ENCODE results near the gene TNNT2. TPM values are rescaled to one million over a fixed set of nuclear protein-coding genes. Genes with fewer than 3 reads are reported as not detected.

The TNNT2 gene
- total and polyA plus RNA-seq, 2 of the 4 experiments (the other 2 are of a cell fraction) = 0.18 to 1.2 TPM

GRCh38 chr1:201331166-201331565 lies 46.3 kb downstream of the TNNT2 start:
- Histone ChIP-seq H3K4ac (ENCODE audit: low read depth, low read length) (no peak overlapping the region), H3K79me1 (ENCODE audit: low read depth in 1 of 2, low read length in 2 of 2) (no peaks in the 10 kb centered on the region), H2BK20ac (ENCODE audit: low read depth, low read length) (no peak overlapping the region), H2BK15ac (ENCODE audit: low read depth, low read length) (no peak overlapping the region), H2AK9ac (replicated peaks; ENCODE audit: low read depth, low read length, poor library complexity) (no peak overlapping the region), H3K27ac (ENCODE audit: insufficient read depth, low read length) (no peak overlapping the region), H3K9me3 (ENCODE audit: control insufficient read depth, insufficient read depth, low read length) (peaks cover 2% of the 10 kb centered on the region; the same call in 1 of the 2 replicates), H4K5ac (ENCODE audit: low read depth, low read length) (no peak overlapping the region), H4K91ac (ENCODE audit: insufficient read depth, low read depth, low read length) (no peak overlapping the region), H2BK5ac (ENCODE audit: low read depth, low read length, poor library complexity, severe bottlenecking) (no peak overlapping the region), H2AK5ac (ENCODE audit: low read depth, low read length) (no peak overlapping the region), H3K4me1 (ENCODE audit: control insufficient read depth, insufficient read depth, low read length) (peaks cover 4% of the 10 kb centered on the region), H2BK120ac (ENCODE audit: low read depth, low read length) (no peak overlapping the region), H3K9ac (ENCODE audit: low read depth, low read length) (no peak overlapping the region), H2AFZ (replicated peaks; ENCODE audit: low read length, poor library complexity) (no peak overlapping the region), H4K20me1 (ENCODE audit: insufficient read depth, low read length) (no peaks in the 10 kb centered on the region), H3K27me3 (ENCODE audit: control insufficient read depth, insufficient read depth, low read length) (peaks cover 62% of the 10 kb centered on the region), H3K56ac (ENCODE audit: extremely low read depth, insufficient read depth, low read length) (no peak overlapping the region), H3K23ac (ENCODE audit: low read depth, low read length) (no peak overlapping the region), H3K4me2 (ENCODE audit: low read depth, low read length) (no peak overlapping the region), H3K18ac (ENCODE audit: low read depth, low read length) (no peak overlapping the region), H3K36me3 (ENCODE audit: control insufficient read depth, insufficient read depth, low read length) (no peaks in the 10 kb centered on the region), H3K4me3 (ENCODE audit: insufficient read depth, low read depth, low read length) (no peak overlapping the region), H3K14ac (replicated peaks; ENCODE audit: low read depth, low read length) (no peak overlapping the region), H4K8ac (ENCODE audit: low read depth in 2 of 2, low read length in 2 of 2) (no peak overlapping the region), H3K9me1 (ENCODE audit: insufficient read depth, low read length) (no peaks in the 10 kb centered on the region)
- ChIA-PET POLR2A (ENCODE audit: unreplicated experiment) (no interaction called here), CTCF (interaction anchor here (1.1 kb wide), 1 partner anchor 16 kb away, joined by 3 read pairs; no protein-coding TSS in a partner anchor)
- BruUV-seq (replicated peaks) = no TSS peak
- ATAC-seq (ENCODE audit: low read depth) (no peak), DNase-seq (no peak)
- in situ Hi-C loops (cut with MboI; ENCODE audit: low sequenced_read_pairs) (no loop called here), intact Hi-C loops (cut with micrococcal nuclease) (no loop called here), dilution Hi-C loops (cut with HindIII; ENCODE audit: low sequenced_read_pairs, unreplicated experiment) (no loop called here)
- TF ChIP-seq, protein P1, sequence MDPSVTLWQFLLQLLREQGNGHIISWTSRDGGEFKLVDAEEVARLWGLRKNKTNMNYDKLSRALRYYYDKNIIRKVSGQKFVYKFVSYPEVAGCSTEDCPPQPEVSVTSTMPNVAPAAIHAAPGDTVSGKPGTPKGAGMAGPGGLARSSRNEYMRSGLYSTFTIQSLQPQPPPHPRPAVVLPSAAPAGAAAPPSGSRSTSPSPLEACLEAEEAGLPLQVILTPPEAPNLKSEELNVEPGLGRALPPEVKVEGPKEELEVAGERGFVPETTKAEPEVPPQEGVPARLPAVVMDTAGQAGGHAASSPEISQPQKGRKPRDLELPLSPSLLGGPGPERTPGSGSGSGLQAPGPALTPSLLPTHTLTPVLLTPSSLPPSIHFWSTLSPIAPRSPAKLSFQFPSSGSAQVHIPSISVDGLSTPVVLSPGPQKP (IDR thresholded peaks at IDR 0.05; ENCODE audit: borderline replicate concordance, low read depth, low read length) = no peak
- no peak for TF ChIP-seq MAFK (IDR thresholded peaks at IDR 0.05; ENCODE audit: low read depth, low read length)
- TF ChIP-seq CHD1 (IDR thresholded peaks at IDR 0.05; ENCODE audit: low read depth, low read length) = no peak
- WGBS, 2 experiments (ENCODE audit: extremely low coverage in 2 of 2, insufficient read length in 1 of 2) = no CpG with 5 or more reads among the region's 7 CpGs

Measured in IMR-90 (cell line).